ENCODE measurements around the gene EIF1. TPM values are rescaled to one million over a fixed set of nuclear protein-coding genes. Genes with fewer than 3 reads are reported as not detected.
A peak's percentile ranks its signal among the peaks of the same experiment; 100 is the strongest.
"Not testable (repeated sequence)": the region's sequence is repeated elsewhere in the genome, so short reads cannot be mapped to it uniquely, and the experiment has no call there.

EIF1 gene
- 100 to 1,000 TPM; 574 to 740 TPM for total RNA-seq

DNA sequence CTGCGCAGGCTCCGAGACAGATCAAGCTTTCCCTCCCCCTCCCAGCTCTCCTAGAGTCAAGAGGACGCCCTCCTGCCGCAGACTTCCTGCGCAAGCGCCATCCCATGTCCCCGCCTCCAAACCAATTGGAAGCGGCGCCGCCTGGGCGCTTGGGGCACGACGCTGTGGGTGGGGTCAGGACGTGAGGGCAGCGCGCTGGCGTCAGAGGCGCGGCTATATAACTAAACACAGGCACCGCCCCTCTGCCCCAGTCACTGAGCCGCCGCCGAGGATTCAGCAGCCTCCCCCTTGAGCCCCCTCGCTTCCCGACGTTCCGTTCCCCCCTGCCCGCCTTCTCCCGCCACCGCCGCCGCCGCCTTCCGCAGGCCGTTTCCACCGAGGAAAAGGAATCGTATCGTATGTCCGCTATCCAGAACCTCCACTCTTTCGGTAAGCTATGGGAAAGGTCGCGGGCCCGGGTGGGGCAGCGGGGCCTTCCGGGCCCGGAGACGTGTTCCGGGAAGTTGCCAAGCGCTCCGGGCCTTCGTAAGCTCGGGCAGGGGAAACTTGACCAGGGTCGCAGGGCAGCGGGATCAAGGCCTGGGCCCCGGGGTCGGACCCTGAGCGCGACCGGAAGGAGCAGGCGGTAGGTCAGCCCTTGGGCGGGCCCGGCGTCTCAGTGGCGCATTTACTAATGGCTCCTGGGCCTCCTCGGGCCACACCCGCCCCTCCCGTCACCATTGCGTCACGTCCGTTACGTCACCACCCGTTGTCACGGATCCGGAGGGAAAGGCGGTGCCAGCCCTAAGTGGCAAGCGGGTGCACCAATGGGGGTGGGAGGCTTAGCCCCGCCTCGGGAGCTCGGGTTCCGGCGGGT is at the start of gene EIF1:
TSS of gene EIF1 (plus strand) at position 245 of the 856 bp plus-strand sequence. CDS start at position 399, 154 bp downstream.
- Histone ChIP-seq H3K9me3 (no peaks in the 10 kb centered on the region), H3K9ac (ENCODE audit: low read depth in 2 of 2, low read length in 2 of 2) (peak within 1 kb of the TSS; percentile 95 to 99), H3K36me3 (peaks cover 28% of the 10 kb centered on the region), H3K27me3 (no peaks in the 10 kb centered on the region), H3K4me1 (peaks cover 9% of the 10 kb centered on the region), H3K4me3 (peak within 1 kb of the TSS; percentile 75), H3K27ac (peak within 1 kb of the TSS; percentile 99)
- TF ChIP-seq, protein P1, sequence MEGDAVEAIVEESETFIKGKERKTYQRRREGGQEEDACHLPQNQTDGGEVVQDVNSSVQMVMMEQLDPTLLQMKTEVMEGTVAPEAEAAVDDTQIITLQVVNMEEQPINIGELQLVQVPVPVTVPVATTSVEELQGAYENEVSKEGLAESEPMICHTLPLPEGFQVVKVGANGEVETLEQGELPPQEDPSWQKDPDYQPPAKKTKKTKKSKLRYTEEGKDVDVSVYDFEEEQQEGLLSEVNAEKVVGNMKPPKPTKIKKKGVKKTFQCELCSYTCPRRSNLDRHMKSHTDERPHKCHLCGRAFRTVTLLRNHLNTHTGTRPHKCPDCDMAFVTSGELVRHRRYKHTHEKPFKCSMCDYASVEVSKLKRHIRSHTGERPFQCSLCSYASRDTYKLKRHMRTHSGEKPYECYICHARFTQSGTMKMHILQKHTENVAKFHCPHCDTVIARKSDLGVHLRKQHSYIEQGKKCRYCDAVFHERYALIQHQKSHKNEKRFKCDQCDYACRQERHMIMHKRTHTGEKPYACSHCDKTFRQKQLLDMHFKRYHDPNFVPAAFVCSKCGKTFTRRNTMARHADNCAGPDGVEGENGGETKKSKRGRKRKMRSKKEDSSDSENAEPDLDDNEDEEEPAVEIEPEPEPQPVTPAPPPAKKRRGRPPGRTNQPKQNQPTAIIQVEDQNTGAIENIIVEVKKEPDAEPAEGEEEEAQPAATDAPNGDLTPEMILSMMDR (IDR thresholded peaks at IDR 0.05), result no peak
- intact Hi-C loops (cut with DNase I), result no loop called here
- DNase-seq, result peak; percentile 100

DNA sequence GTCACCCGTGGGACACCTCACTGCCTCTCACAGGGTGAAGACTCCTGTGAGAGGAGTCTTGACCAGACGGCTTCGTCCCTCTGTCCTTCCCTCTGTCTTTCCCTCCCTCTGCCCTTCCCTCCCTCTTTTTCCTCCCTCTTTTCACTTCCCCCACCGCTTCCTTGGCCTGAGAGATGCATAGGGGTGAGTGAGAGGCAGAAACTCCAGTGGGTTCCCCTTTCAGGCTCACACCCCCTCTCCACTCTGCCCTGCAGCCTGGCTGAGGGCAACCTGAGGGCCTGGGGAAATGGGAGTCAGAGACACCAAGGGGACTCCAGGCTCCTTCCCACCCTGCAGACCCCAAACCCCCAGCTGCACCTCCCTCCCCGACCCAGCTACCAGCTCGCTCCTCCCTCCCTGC is 49.7 kb upstream of the EIF1 start:
- H3K9ac ChIP-seq (ENCODE audit: low read depth in 2 of 2, low read length in 2 of 2), result no peak overlapping the region
- no peaks in the 10 kb centered on the region for H3K9me3 ChIP-seq
- intact Hi-C loops (cut with DNase I), result no loop called here
- H3K27me3 ChIP-seq, result no peaks in the 10 kb centered on the region
- no peak overlapping the region for H3K4me3 ChIP-seq
- no peak overlapping the region for H3K27ac ChIP-seq
- H3K4me1 ChIP-seq, result no peaks in the 10 kb centered on the region
- H3K36me3 ChIP-seq, result no peaks in the 10 kb centered on the region
- TF ChIP-seq, protein P1 (IDR thresholded peaks at IDR 0.05), result no peak
- no peak for DNase-seq

DNA sequence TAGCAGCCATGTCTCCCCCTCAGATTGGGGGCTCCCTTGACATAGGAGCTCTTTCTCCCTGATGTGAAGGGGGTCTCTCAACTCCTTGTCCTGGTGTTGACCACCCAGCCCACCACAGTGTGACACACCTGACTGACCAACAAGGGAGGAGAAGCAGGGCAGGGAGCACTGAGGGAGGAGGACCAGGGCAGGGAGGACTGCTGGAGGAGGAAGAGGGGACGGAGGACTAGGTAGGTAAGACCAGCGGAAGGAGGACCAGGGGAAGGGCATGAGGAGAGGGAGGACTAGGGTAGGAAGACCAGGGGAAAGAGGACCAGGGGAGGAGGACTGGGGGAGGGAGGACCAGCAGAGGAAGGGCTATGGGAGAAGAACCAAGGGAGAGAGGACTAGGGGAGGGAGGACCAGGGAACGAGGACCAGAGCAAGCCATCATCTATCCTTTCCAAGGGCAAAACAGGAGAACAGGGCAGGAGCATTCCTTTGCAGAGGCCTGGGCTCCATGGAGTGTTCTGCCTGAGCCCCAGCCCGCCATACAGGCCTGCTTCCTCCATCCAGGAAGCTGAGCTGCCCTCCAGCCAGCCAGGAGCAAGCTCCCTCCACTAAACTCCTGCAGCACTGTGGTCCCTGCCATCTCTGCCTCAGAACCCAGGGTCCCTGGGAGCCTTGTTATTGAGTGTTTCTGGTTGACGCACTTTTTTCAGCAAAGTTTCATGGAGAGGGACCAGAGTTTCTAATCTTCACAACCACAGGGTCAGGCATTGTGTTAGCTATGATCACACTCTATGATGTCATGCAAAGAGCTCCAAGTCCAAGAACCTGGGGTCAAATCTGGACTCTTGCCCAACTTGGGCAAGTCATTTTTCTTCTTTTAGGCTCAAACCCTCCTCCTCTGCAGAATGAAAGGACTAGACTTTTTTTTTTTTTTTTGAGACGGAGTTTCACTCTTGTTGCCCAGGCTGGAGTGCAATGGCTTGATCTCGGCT is 48.9 kb upstream of the EIF1 start:
- no peak for DNase-seq
- no peak overlapping the region for H3K9ac ChIP-seq (ENCODE audit: low read depth in 2 of 2, low read length in 2 of 2)
- H3K4me3 ChIP-seq, result no peak overlapping the region
- no peak overlapping the region for H3K27ac ChIP-seq
- intact Hi-C loops (cut with DNase I), result loop anchor here (10.0 kb wide), 3 partner anchors 55 to 315 kb away; partner anchors contain the start of genes KRT14, KRT35 and KRT36
- H3K36me3 ChIP-seq, result no peaks in the 10 kb centered on the region
- H3K4me1 ChIP-seq, result no peaks in the 10 kb centered on the region
- no peaks in the 10 kb centered on the region for H3K9me3 ChIP-seq
- TF ChIP-seq, protein P1 (IDR thresholded peaks at IDR 0.05), result no peak
- H3K27me3 ChIP-seq, result no peaks in the 10 kb centered on the region

DNA sequence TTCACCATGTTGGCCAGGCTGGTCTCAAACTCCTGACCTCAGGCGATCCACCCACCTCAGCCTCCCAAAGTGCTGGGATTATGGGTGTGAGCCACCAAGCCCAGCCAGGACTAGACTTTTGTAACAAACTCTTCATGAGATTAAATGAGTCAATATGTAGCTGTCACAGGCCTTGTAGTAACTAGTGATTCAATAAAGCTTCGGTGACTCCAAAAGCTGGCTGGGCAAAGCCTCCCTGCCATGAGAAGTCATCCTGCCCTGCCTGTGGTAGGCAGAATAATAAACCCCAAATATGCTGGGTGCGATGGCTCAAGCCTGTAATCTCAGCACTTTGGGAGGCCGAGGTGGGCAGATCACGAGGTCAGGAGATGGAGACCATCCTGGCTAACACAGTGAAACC is 48.1 kb upstream of the EIF1 start:
- not testable (repeated sequence) for H3K4me3 ChIP-seq; H3K36me3 ChIP-seq; H3K9me3 ChIP-seq; H3K9ac ChIP-seq (ENCODE audit: low read depth in 2 of 2, low read length in 2 of 2); H3K27me3 ChIP-seq; DNase-seq; H3K27ac ChIP-seq; H3K4me1 ChIP-seq
- intact Hi-C loops (cut with DNase I), result loop anchor here (10.0 kb wide), 3 partner anchors 56 to 316 kb away; partner anchors contain the start of genes KRT14, KRT35 and KRT36

DNA sequence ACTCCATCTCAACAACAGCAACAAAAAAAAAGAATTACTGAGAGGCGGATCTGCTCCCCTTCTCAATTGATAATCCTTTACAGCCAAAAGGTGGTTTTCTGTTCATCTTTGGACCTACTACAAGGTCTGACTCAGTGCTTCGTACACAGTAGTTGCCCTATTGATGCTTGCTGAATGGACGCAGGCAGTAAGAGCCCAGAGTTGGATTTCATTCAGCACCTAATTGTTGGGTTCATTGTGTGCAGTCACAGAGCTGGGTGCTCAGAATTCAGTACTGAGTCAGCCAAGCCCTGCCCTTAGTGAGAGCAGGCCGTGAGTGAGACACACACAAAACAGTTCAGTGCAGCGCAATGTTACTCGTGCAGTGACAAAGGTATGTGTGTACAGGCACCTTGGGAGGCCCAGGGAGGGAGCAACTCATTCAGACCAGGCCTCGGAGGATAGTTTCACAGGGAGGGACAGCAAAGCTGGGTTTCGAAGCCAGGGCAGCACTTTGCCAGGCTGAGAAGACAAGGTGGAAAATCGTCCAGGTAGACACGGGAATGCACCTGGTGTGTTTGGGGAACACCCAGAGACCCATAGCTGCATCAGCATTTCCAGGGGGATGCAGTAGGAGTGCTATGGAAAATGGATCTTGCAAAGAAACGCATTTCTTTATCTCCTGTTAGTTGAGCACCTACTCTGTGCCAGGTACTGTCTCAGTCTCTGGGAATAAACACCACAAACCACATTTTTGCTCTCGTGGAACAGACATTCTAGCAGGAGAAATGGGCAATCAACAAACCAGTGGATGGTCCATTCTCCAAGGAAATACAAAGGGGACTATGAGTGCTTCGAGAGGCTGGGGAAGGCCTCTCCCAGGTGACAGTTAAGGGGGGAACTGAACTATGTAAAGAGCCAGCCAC is 46.2 kb upstream of the EIF1 start:
- Histone ChIP-seq H3K27me3 (no peaks in the 10 kb centered on the region), H3K9ac (ENCODE audit: low read depth in 2 of 2, low read length in 2 of 2) (no peak overlapping the region), H3K9me3 (no peaks in the 10 kb centered on the region), H3K27ac (no peak overlapping the region), H3K4me1 (peaks cover 2% of the 10 kb centered on the region), H3K4me3 (no peak overlapping the region), H3K36me3 (no peaks in the 10 kb centered on the region)
- DNase-seq, result no peak
- TF ChIP-seq, protein P1 (IDR thresholded peaks at IDR 0.05), result no peak
- intact Hi-C loops (cut with DNase I), result loop anchor here (10.0 kb wide), 3 partner anchors 58 to 318 kb away; partner anchors contain the start of genes KRT14, KRT35 and KRT36
